Tibial artery (tissue), 4 donors: Measurements from ENCODE around the gene NASP.

Experiments
- DNase-seq, 2 donors: peaks; one replicate each; pipeline ENCODE4 v3.0.0-alpha.2; 2019
- H3K27ac ChIP-seq, 2 donors: fragments of 200-600 bp; sonication (generic) in 1 of 2; 1 replicate in 1 of 2; 2 replicates in 1 of 2; pipeline ENCODE4 v1.5.1; 2018 to 2019; ENCODE audit warnings: mild to moderate bottlenecking in 1 of 2
- H3K27me3 ChIP-seq, 2 donors: fragments of 200-600 bp; sonication (generic) in 1 of 2; one replicate each; pipeline versions ENCODE4 v1.5.1 to v1.6.0; 2016 to 2019
- H3K36me3 ChIP-seq, 3 donors: fragments of 200-600 bp; sonication (generic) in 2 of 3; one replicate each; pipeline ENCODE4 v1.5.1; 2016 to 2019; ENCODE audit warnings: mild to moderate bottlenecking in 2 of 3
- H3K4me1 ChIP-seq, 4 donors: fragments of 200-600 bp; sonication (generic) in 2 of 4; 1 replicate in 3 of 4; 2 replicates in 1 of 4; pipeline ENCODE4 v1.5.1; 2016 to 2019
- H3K4me3 ChIP-seq, 2 donors: fragments of 200-600 bp; sonication (generic) in 1 of 2; 1 replicate in 1 of 2; 2 replicates in 1 of 2; pipeline ENCODE4 v1.5.1; 2018 to 2019; ENCODE audit warnings: mild to moderate bottlenecking in 2 of 2
- H3K9me3 ChIP-seq, 3 donors: fragments of 200-600 bp; sonication (generic) in 1 of 3; one replicate each; pipeline ENCODE4 v1.5.1; 2016 to 2019
- CTCF ChIP-seq, 2 experiments: fragments of 200-600 bp in 1 of 2; fragments of 450-650 bp in 1 of 2; IDR thresholded peaks; one replicate each; pipeline ENCODE4 v1.5.1; 2017 to 2019; ENCODE audit warnings: antibody characterized with exemption in 2 of 2, mild to moderate bottlenecking in 1 of 2, moderate library complexity in 1 of 2
- intact Hi-C: fragments of 100-400 bp; cut with DNase I; formaldehyde crosslinking; loops from one replicate; pipeline ENCODE4 v1.15.0; 2023; ENCODE audit warnings: low total_unique reads

The NASP gene

GRCh38 chr1:45621895-45622523, 38.2 kb downstream of the NASP start:
- H3K4me3 ChIP-seq, result peak overlapping the region; percentile 39 to 45
- intact Hi-C loops, result no loop called here
- no peaks in the 10 kb centered on the region for H3K9me3 ChIP-seq
- TF ChIP-seq CTCF (IDR thresholded peaks at IDR 0.05), result no peak
- DNase-seq, result no peak
- peak overlapping the region; percentile 41 to 64 for H3K27ac ChIP-seq
- no peaks in the 10 kb centered on the region for H3K27me3 ChIP-seq
- peaks cover 0 to 20% (median 6%) of the 10 kb centered on the region in 4 donors for H3K4me1 ChIP-seq
- peaks cover 13 to 76% (median 40%) of the 10 kb centered on the region in 3 donors for H3K36me3 ChIP-seq

DNA sequence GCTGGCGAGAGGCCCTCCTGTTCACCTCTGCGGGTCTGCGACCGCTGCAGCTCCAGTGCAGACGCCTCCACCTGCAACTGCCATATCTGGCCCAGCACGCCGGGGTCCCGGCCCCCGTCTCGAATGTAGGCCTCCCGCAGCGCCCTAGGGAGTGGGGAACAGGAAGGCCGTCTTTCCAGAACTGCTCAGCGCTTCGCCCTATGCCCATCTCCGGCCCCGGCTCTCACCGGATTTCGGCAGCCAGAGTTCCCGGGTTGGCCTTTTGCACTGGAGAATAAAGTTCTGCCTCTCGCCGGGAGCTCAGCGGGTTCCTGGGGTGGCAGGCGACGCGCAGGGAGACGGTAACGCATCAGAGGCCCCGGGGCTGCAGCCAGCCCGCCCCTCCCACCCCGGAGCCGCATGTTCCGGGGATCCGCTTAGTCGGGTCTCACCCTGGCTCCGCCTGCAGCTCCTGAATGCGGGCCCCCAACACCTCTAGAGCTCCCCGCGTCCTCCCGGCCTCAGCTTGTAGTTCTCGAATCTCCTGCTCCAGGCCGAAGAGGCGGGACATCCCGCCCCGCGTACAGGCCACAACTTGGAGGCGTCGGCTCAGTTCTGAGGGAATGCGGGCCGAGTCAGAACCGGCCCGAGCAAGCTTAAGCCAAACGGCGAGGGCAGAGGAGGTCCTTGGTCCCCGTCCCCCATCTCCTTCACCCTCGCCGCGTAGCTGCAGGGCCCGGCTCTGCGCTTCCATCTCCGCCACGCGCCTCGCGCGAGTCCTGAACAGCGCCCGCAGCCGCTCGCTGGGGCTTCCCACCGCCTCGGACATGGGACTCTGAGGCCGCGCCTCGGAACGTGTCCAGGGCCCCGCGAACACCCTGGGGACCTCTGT, 38.9 kb downstream of the NASP start:
- H3K4me3 ChIP-seq, result peak overlapping the region; percentile 39 to 45
- intact Hi-C loops, result no loop called here

DNA sequence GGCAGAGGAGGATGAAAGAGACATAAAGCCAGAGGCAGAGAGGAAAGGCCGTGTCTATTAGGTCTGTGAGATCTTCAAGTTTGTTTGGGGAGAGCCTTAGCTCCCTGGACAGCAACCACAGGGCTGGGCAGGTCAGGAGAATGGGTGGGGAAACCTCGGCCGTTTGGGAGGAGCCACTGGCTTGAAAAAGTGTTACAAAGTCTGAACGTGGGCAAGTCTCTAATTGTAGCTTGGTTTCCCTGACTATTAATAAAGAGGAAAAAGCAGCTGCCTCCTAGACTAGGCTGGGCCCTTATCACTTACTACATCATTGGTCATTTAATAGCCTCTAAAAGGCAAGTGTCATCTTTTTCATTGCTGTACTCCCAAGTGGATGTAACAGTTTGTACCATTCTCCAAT, 40.1 kb downstream of the NASP start, which contains the start of gene CCDC17:
CCDC17 (minus strand) TSS at position 83 of the 400 bp plus-strand sequence. CDS start 145 bp downstream, outside the sequence.
- intact Hi-C loops, result no loop called here
- DNase-seq, result no peak
- no peak for TF ChIP-seq CTCF (IDR thresholded peaks at IDR 0.05)
- Histone ChIP-seq H3K4me1 (peaks cover 0 to 20% (median 6%) of the 10 kb centered on the region in 4 donors), H3K36me3 (peaks cover 28 to 76% (median 45%) of the 10 kb centered on the region in 3 donors), H3K27ac (peak within 1 kb of the TSS; percentile 41 to 64), H3K27me3 (no peaks in the 10 kb centered on the region), H3K9me3 (no peaks in the 10 kb centered on the region), H3K4me3 (peak within 1 kb of the TSS; percentile 39 to 45)

More for the DNA sequence above, 38.9 kb downstream of the NASP start:
- Histone ChIP-seq H3K36me3 (peaks cover 16 to 76% (median 36%) of the 10 kb centered on the region in 3 donors), H3K27ac (peak overlapping the region; percentile 41 to 64), H3K4me1 (peaks cover 0 to 20% (median 6%) of the 10 kb centered on the region in 4 donors), H3K9me3 (no peaks in the 10 kb centered on the region), H3K27me3 (no peaks in the 10 kb centered on the region)
- no peak for TF ChIP-seq CTCF (IDR thresholded peaks at IDR 0.05)
- DNase-seq, result peak in 1 of 2 donors; percentile 68

GRCh38 chr1:45629035-45629434, 45.2 kb downstream of the NASP start:
- Histone ChIP-seq H3K9me3 (no peaks in the 10 kb centered on the region), H3K27ac (no peak overlapping the region), H3K36me3 (peaks cover 78 to 94% (median 79%) of the 10 kb centered on the region in 3 donors), H3K27me3 (no peaks in the 10 kb centered on the region), H3K4me1 (no peaks in the 10 kb centered on the region), H3K4me3 (no peak overlapping the region)
- TF ChIP-seq CTCF (IDR thresholded peaks at IDR 0.05), result no peak
- no peak for DNase-seq
- intact Hi-C loops, result no loop called here

- H3K36me3 ChIP-seq, result peaks cover 80 to 96% (median 85%) of the 10 kb centered on the region in 3 donors
- no peaks in the 10 kb centered on the region for H3K9me3 ChIP-seq
- no peak for DNase-seq
- intact Hi-C loops, result no loop called here
- no peak overlapping the region for H3K27ac ChIP-seq
- H3K4me1 ChIP-seq, result no peaks in the 10 kb centered on the region
- no peaks in the 10 kb centered on the region for H3K27me3 ChIP-seq
- no peak overlapping the region for H3K4me3 ChIP-seq
- no peak for TF ChIP-seq CTCF (IDR thresholded peaks at IDR 0.05)
These were observed 46.6 kb downstream of the NASP start for GRCh38 chr1:45630429-45630828.
